ENCODE measurements around the gene TUBA1A.

GRCh38 chr12:49144384-49144783 lies 44.5 kb downstream of the TUBA1A start:
- no peak for TF ChIP-seq EZH2 (IDR thresholded peaks at IDR 0.05; ENCODE audit: low read depth, unreplicated experiment)
- no peak for TF ChIP-seq CTCF (conservative IDR thresholded peaks at IDR 0.05; ENCODE audit: low read depth in 2 of 2)

Data from GM23338 (cell line).